ENCODE results near the gene TNRC18. TPM values are rescaled to one million over a fixed set of nuclear protein-coding genes. Genes with fewer than 3 reads are reported as not detected.

TNRC18 gene
- total and polyA plus RNA-seq, 4 donors = 2.3 to 37.1 (median 20.4) TPM

GRCh38 chr7:5455581-5456219 is 32.1 kb upstream of the TNRC18 start (continued):
- TF ChIP-seq, protein P1, sequence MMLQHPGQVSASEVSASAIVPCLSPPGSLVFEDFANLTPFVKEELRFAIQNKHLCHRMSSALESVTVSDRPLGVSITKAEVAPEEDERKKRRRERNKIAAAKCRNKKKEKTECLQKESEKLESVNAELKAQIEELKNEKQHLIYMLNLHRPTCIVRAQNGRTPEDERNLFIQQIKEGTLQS (IDR thresholded peaks at IDR 0.05) = no peak
- TF ChIP-seq NR2F2 (IDR thresholded peaks at IDR 0.05) = no peak
- TF ChIP-seq YY1 (IDR thresholded peaks at IDR 0.05) = no peak

- peaks cover 0 to 3% (median 0%) of the 10 kb centered on the region in 4 donors for H3K4me1 ChIP-seq (ENCODE audit: control insufficient read depth in 4 of 4, insufficient read depth in 4 of 4, low read length in 3 of 4)
- H3K36me3 ChIP-seq (ENCODE audit: control insufficient read depth in 4 of 4, insufficient read depth in 3 of 4, low read depth in 1 of 4, low read length in 3 of 4) = no peaks in the 10 kb centered on the region
- H3K27ac ChIP-seq (ENCODE audit: low read depth in 1 of 2, low read length in 2 of 2) = no peak overlapping the region
- DNase-seq (ENCODE audit: low spot score) = no peak
- TF ChIP-seq NR2F2 (IDR thresholded peaks at IDR 0.05) = no peak
- TF ChIP-seq YY1 (IDR thresholded peaks at IDR 0.05) = no peak
- no peak for TF ChIP-seq TAF1 (conservative IDR thresholded peaks at IDR 0.05)
- TF ChIP-seq, protein P2, sequence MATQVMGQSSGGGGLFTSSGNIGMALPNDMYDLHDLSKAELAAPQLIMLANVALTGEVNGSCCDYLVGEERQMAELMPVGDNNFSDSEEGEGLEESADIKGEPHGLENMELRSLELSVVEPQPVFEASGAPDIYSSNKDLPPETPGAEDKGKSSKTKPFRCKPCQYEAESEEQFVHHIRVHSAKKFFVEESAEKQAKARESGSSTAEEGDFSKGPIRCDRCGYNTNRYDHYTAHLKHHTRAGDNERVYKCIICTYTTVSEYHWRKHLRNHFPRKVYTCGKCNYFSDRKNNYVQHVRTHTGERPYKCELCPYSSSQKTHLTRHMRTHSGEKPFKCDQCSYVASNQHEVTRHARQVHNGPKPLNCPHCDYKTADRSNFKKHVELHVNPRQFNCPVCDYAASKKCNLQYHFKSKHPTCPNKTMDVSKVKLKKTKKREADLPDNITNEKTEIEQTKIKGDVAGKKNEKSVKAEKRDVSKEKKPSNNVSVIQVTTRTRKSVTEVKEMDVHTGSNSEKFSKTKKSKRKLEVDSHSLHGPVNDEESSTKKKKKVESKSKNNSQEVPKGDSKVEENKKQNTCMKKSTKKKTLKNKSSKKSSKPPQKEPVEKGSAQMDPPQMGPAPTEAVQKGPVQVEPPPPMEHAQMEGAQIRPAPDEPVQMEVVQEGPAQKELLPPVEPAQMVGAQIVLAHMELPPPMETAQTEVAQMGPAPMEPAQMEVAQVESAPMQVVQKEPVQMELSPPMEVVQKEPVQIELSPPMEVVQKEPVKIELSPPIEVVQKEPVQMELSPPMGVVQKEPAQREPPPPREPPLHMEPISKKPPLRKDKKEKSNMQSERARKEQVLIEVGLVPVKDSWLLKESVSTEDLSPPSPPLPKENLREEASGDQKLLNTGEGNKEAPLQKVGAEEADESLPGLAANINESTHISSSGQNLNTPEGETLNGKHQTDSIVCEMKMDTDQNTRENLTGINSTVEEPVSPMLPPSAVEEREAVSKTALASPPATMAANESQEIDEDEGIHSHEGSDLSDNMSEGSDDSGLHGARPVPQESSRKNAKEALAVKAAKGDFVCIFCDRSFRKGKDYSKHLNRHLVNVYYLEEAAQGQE (IDR thresholded peaks at IDR 0.05) = no peak
- TF ChIP-seq, protein P1 (IDR thresholded peaks at IDR 0.05) = no peak
- TF ChIP-seq, protein P3, sequence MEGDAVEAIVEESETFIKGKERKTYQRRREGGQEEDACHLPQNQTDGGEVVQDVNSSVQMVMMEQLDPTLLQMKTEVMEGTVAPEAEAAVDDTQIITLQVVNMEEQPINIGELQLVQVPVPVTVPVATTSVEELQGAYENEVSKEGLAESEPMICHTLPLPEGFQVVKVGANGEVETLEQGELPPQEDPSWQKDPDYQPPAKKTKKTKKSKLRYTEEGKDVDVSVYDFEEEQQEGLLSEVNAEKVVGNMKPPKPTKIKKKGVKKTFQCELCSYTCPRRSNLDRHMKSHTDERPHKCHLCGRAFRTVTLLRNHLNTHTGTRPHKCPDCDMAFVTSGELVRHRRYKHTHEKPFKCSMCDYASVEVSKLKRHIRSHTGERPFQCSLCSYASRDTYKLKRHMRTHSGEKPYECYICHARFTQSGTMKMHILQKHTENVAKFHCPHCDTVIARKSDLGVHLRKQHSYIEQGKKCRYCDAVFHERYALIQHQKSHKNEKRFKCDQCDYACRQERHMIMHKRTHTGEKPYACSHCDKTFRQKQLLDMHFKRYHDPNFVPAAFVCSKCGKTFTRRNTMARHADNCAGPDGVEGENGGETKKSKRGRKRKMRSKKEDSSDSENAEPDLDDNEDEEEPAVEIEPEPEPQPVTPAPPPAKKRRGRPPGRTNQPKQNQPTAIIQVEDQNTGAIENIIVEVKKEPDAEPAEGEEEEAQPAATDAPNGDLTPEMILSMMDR (IDR thresholded peaks at IDR 0.05; ENCODE audit: low read depth, low read length, missing input control) = no peak
- no peak for TF ChIP-seq GABPA (IDR thresholded peaks at IDR 0.05 in 1 of 2, conservative IDR thresholded peaks at IDR 0.05 in 1 of 2)
- no peak for TF ChIP-seq RXRA (IDR thresholded peaks at IDR 0.05)
- TF ChIP-seq HNF4A (conservative IDR thresholded peaks at IDR 0.05) = no peak
- TF ChIP-seq, protein P4, sequence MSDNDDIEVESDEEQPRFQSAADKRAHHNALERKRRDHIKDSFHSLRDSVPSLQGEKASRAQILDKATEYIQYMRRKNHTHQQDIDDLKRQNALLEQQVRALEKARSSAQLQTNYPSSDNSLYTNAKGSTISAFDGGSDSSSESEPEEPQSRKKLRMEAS (IDR thresholded peaks at IDR 0.05) = no peak
- TF ChIP-seq FOXA1 (IDR thresholded peaks at IDR 0.05) = no peak
- no peak for TF ChIP-seq SP1 (IDR thresholded peaks at IDR 0.05)
- H3K27me3 ChIP-seq (ENCODE audit: control insufficient read depth in 4 of 4, insufficient read depth in 4 of 4, low read length in 3 of 4) = no peaks in the 10 kb centered on the region
- H3K9ac ChIP-seq (ENCODE audit: low read depth in 1 of 2, low read length in 2 of 2) = no peak overlapping the region
- H3K4me3 ChIP-seq (ENCODE audit: low read depth in 1 of 3, low read length in 3 of 3) = no peak overlapping the region
- WGBS = 85% methylated on average over 6 of the region's 6 CpGs
- no peaks in the 10 kb centered on the region for H3K9me3 ChIP-seq (ENCODE audit: control insufficient read depth in 4 of 4, low read length in 3 of 4)
Observed at GRCh38 chr7:5455175-5455574, 31.5 kb upstream of the TNRC18 start.

GRCh38 chr7:5454485-5454884 is 30.9 kb upstream of the TNRC18 start:
- TF ChIP-seq FOXA2 (IDR thresholded peaks at IDR 0.05) (no peak), EGR1 (IDR thresholded peaks at IDR 0.05; ENCODE audit: low read depth in 2 of 2) (no peak), NR2F2 (IDR thresholded peaks at IDR 0.05) (no peak)
- H3K9me3 ChIP-seq (ENCODE audit: control insufficient read depth in 4 of 4, low read length in 3 of 4) = no peaks in the 10 kb centered on the region

More at GRCh38 chr7:5454485-5454884, 30.9 kb upstream of the TNRC18 start:
- no peaks in the 10 kb centered on the region for H3K36me3 ChIP-seq (ENCODE audit: control insufficient read depth in 4 of 4, insufficient read depth in 3 of 4, low read depth in 1 of 4, low read length in 3 of 4)
- no peak for DNase-seq (ENCODE audit: low spot score)
- WGBS = 94% methylated on average over 8 of the region's 8 CpGs
- H3K4me3 ChIP-seq (ENCODE audit: low read depth in 1 of 3, low read length in 3 of 3) = no peak overlapping the region
- no peaks in the 10 kb centered on the region for H3K27me3 ChIP-seq (ENCODE audit: control insufficient read depth in 4 of 4, insufficient read depth in 4 of 4, low read length in 3 of 4)
- H3K9ac ChIP-seq (ENCODE audit: low read depth in 1 of 2, low read length in 2 of 2) = no peak overlapping the region
- peaks cover 0 to 3% (median 0%) of the 10 kb centered on the region in 4 donors for H3K4me1 ChIP-seq (ENCODE audit: control insufficient read depth in 4 of 4, insufficient read depth in 4 of 4, low read length in 3 of 4)
- no peak overlapping the region for H3K27ac ChIP-seq (ENCODE audit: low read depth in 1 of 2, low read length in 2 of 2)

Measured in liver (tissue), 9 donors.